CD4-positive, alpha-beta T cell (primary cell): ENCODE measurements around the gene UTP15. TPM values are rescaled to one million over a fixed set of nuclear protein-coding genes. Genes with fewer than 3 reads are reported as not detected.

ENCODE experiments used
- ATAC-seq: fragments of 200-7000 bp; cut with Tn5 transposase; one replicate; pipeline ENCODE4 v1.10.0; 2022; ENCODE audit warnings: mild to moderate bottlenecking; ENCODE audit not compliant: poor library complexity
- CTCF ChIA-PET: fragments of 350-600 bp; sonication (Branson Sonifier 250); formaldehyde crosslinking; loops from one replicate; lab custom pipeline; 2021; ENCODE audit warnings: antibody characterized with exemption, inconsistent platforms; lab: Charles Lee
- POLR2A ChIA-PET: fragments of 350-600 bp; sonication (Branson Sonifier 250); formaldehyde crosslinking; loops from one replicate; lab custom pipeline; 2021; ENCODE audit warnings: antibody characterized with exemption, inconsistent platforms; lab: Charles Lee
- DNase-seq, 14 experiments: peaks; one replicate each; pipeline ENCODE4 v3.0.0-alpha.2; 2013 to 2020; ENCODE audit warnings: mixed read lengths in 2 of 14
- H3K27ac ChIP-seq, 2 donors: one replicate each; pipeline versions ENCODE4 v1.5.1 to v1.7.0; 2013; ENCODE audit warnings: low read length in 2 of 2, low read depth in 1 of 2, mild to moderate bottlenecking in 1 of 2
- H3K27me3 ChIP-seq, 2 experiments: 1 replicate in 1 of 2; 2 replicates in 1 of 2; pipeline versions ENCODE4 v1.6.1 to v1.7.0; 2013; ENCODE audit warnings: low read length in 2 of 2, control low read depth in 1 of 2, mild to moderate bottlenecking in 1 of 2, moderate library complexity in 1 of 2; ENCODE audit not compliant: insufficient read depth in 2 of 2, control insufficient read depth in 1 of 2
- H3K36me3 ChIP-seq: one replicate; pipeline ENCODE4 v1.6.1; 2013; ENCODE audit warnings: low read length, control low read depth; ENCODE audit not compliant: insufficient read depth
- H3K4me1 ChIP-seq: one replicate; pipeline ENCODE4 v1.6.1; 2013; ENCODE audit warnings: low read length, control low read depth; ENCODE audit not compliant: insufficient read depth
- H3K4me3 ChIP-seq: one replicate; pipeline ENCODE4 v1.5.1; 2013; ENCODE audit warnings: mild to moderate bottlenecking, low read length, moderate library complexity
- H3K9me3 ChIP-seq, 2 experiments: 1 replicate in 1 of 2; 2 replicates in 1 of 2; pipeline versions ENCODE4 v1.6.1 to v1.7.0; 2013; ENCODE audit warnings: low read length in 2 of 2, mild to moderate bottlenecking in 2 of 2, control low read depth in 1 of 2, moderate library complexity in 1 of 2; ENCODE audit not compliant: control insufficient read depth in 1 of 2, insufficient read depth in 1 of 2
- H3K27ac Mint-ChIP-seq: one replicate; pipeline ENCODE4 v1.8.0; 2020; ENCODE audit warnings: mixed read lengths
- H3K27me3 Mint-ChIP-seq: one replicate; pipeline ENCODE4 v1.8.0; 2021; ENCODE audit warnings: mixed read lengths
- H3K36me3 Mint-ChIP-seq: one replicate; pipeline ENCODE4 v1.8.0; 2021; ENCODE audit warnings: low read depth, mixed read lengths
- H3K4me1 Mint-ChIP-seq: one replicate; pipeline ENCODE4 v1.8.0; 2021; ENCODE audit warnings: low read depth, mixed read lengths
- H3K4me3 Mint-ChIP-seq: one replicate; pipeline ENCODE4 v1.8.0; 2020; ENCODE audit warnings: mild to moderate bottlenecking, mixed read lengths
- H3K9me3 Mint-ChIP-seq: one replicate; pipeline ENCODE4 v1.8.0; 2020; ENCODE audit warnings: mixed read lengths
- CTCF ChIP-seq: fragments of 200-600 bp; IDR thresholded peaks from one replicate; pipeline ENCODE4 v1.8.0; 2022; ENCODE audit warnings: antibody characterized with exemption, mild to moderate bottlenecking
- intact Hi-C, 2 experiments: fragments of 100-400 bp; cut with DNase I in 1 of 2; cut with micrococcal nuclease in 1 of 2; formaldehyde crosslinking; loops; one replicate each; pipeline versions ENCODE4 v1.15.1 to v1.9.0; 2023 to 2025; cut with DNase I, micrococcal nuclease
- total RNA-seq, 174 experiments: library from RNA in 2 of 174; stranded (reverse) in 2 of 174; gene quantifications; one replicate each; pipeline ENCODE4 v1.2.3 and lab custom pipeline; 2021 to 2026

UTP15 gene
- total RNA-seq, 2 experiments from 2014 or later = 52.0 to 55.2 TPM

GRCh38 chr5:73522989-73523388, 42.6 kb upstream of the UTP15 start:
- ChIA-PET CTCF (interaction anchor here (0.8 kb wide), 1 partner anchor 14 kb away, joined by 3 read pairs; no protein-coding TSS in a partner anchor), POLR2A (no interaction called here)
- no peak overlapping the region for H3K27ac ChIP-seq
- DNase-seq (no peak), ATAC-seq (no peak)
- Mint-ChIP-seq H3K4me3 (no peak overlapping the region), H3K27ac (no peak overlapping the region), H3K4me1 (peaks cover 8% of the 10 kb centered on the region), H3K9me3 (no peaks in the 10 kb centered on the region), H3K27me3 (peaks cover 8% of the 10 kb centered on the region), H3K36me3 (no peaks in the 10 kb centered on the region)
- peaks cover 0 to 3% of the 10 kb centered on the region in 2 experiments for H3K27me3 ChIP-seq
- H3K9me3 ChIP-seq = no peaks in the 10 kb centered on the region
- H3K4me1 ChIP-seq = peaks cover 9% of the 10 kb centered on the region
- no peaks in the 10 kb centered on the region for H3K36me3 ChIP-seq
- TF ChIP-seq CTCF = no peak
- no peak overlapping the region for H3K4me3 ChIP-seq
- intact Hi-C loops = no loop called here

DNA sequence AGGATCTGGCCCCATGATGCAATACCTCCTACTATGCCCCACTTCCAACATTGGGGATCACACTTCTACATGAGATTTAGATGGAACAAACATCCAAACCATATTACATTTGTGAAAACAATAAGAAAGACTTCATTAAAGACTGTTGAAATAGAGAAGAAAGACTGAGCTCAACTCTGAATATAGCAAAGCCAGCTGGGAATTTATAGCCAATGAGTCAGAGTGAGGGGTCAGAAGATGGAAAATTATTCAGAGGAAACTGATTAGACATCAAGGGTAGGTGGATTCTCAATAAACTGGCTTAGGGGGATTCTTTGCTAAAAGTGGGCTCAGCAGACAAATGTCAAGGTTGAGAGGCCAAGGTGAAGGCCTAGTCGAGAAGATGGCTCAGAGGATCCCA, 41.7 kb upstream of the UTP15 start:
- no peaks in the 10 kb centered on the region for H3K36me3 ChIP-seq
- Mint-ChIP-seq H3K36me3 (no peaks in the 10 kb centered on the region), H3K27ac (no peak overlapping the region), H3K4me1 (peaks cover 8% of the 10 kb centered on the region), H3K27me3 (peaks cover 13% of the 10 kb centered on the region), H3K4me3 (no peak overlapping the region), H3K9me3 (no peaks in the 10 kb centered on the region)
- intact Hi-C loops = no loop called here
- H3K4me3 ChIP-seq = no peak overlapping the region
- peaks cover 0 to 5% of the 10 kb centered on the region in 2 experiments for H3K27me3 ChIP-seq
- peaks cover 9% of the 10 kb centered on the region for H3K4me1 ChIP-seq
- H3K9me3 ChIP-seq = no peaks in the 10 kb centered on the region
- POLR2A ChIA-PET = no interaction called here
- ATAC-seq (no peak), DNase-seq (no peak)
- TF ChIP-seq CTCF = no peak
- CTCF ChIA-PET = no interaction called here
- H3K27ac ChIP-seq = no peak overlapping the region

DNA sequence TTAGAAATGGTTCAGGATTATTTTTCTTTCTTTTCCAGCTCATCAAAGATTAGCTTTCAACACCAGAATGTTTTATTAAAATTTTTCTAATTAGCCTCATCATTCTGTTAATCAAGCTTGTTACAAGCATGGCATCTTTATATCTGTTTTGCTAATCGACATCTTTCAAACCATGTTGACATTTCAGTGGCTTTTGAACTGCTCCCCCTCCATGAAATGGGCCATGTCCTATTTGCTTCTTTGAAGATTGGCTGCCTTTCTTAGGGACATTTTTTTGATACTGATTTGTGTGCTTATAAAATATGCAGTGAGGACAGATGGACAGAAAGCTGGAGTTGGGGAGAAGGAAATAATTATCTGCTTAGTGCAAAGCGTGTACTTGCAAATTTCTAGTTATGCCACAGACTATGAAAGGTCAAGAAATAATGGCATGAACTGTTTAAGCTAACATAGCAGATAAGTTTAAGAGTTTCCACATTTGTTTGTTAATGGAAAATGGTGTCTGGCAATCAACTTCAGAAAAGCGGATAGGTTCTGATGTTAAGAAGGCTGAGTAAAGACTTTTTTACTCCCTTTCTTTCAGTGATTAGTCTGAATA, 39.8 kb upstream of the UTP15 start:
- Histone ChIP-seq H3K27ac (no peak overlapping the region), H3K4me3 (no peak overlapping the region), H3K27me3 (peaks cover 0 to 10% of the 10 kb centered on the region in 2 experiments), H3K9me3 (no peaks in the 10 kb centered on the region), H3K36me3 (no peaks in the 10 kb centered on the region), H3K4me1 (no peaks in the 10 kb centered on the region)
- H3K4me1 Mint-ChIP-seq = no peaks in the 10 kb centered on the region
- ATAC-seq = no peak
- POLR2A ChIA-PET = no interaction called here
- H3K9me3 Mint-ChIP-seq = no peaks in the 10 kb centered on the region
- no peak for TF ChIP-seq CTCF
- H3K4me3 Mint-ChIP-seq = no peak overlapping the region
- H3K27ac Mint-ChIP-seq = no peak overlapping the region
- DNase-seq = no peak
- CTCF ChIA-PET = no interaction called here
- intact Hi-C loops = no loop called here
- peaks cover 23% of the 10 kb centered on the region for H3K27me3 Mint-ChIP-seq
- H3K36me3 Mint-ChIP-seq = no peaks in the 10 kb centered on the region
